ENCODE data around the gene KSR1. TPM values are rescaled to one million over a fixed set of nuclear protein-coding genes. Genes with fewer than 3 reads are reported as not detected.

Gene KSR1
- total RNA-seq, 1 experiment from 2014 or later: 41.7 TPM

- Histone ChIP-seq H3K9me3 (ENCODE audit: low read depth, low read length, poor library complexity, severe bottlenecking) (no peaks in the 10 kb centered on the region), H3K4me3 (ENCODE audit: low read depth, low read length, poor library complexity, severe bottlenecking) (no peak overlapping the region), H3K27me3 (replicated peaks; ENCODE audit: insufficient read depth, low read depth, low read length, poor library complexity) (no peaks in the 10 kb centered on the region), H3K36me3 (ENCODE audit: insufficient read depth, low read length, poor library complexity, severe bottlenecking) (no peaks in the 10 kb centered on the region), H3K27ac (ENCODE audit: low read depth, low read length, poor library complexity, severe bottlenecking) (no peak overlapping the region), H3K4me1 (ENCODE audit: insufficient read depth, low read length, poor library complexity, severe bottlenecking) (no peaks in the 10 kb centered on the region)
- TF ChIP-seq EZH2 (IDR thresholded peaks at IDR 0.05; ENCODE audit: borderline replicate concordance, low read depth, low read length, poor library complexity, severe bottlenecking): no peak
- TF ChIP-seq CTCF (conservative IDR thresholded peaks at IDR 0.05; ENCODE audit: low read depth, low read length): no peak
- no peak for DNase-seq (ENCODE audit: low spot score)
- ChIA-PET CTCF (no interaction called here), POLR2A (ENCODE audit: low non-redundant PET) (no interaction called here)
- intact Hi-C loops (cut with micrococcal nuclease; ENCODE audit: unreplicated experiment): no loop called here
- no TSS peak for BruUV-seq (replicated peaks)
Measured at GRCh38 chr17:27659683-27660082, 203.4 kb downstream of the KSR1 start.

GRCh38 chr17:27660436-27660835 is 204.2 kb downstream of the KSR1 start:
- Histone ChIP-seq H3K36me3 (ENCODE audit: insufficient read depth, low read length, poor library complexity, severe bottlenecking) (no peaks in the 10 kb centered on the region), H3K27ac (ENCODE audit: low read depth, low read length, poor library complexity, severe bottlenecking) (no peak overlapping the region), H3K4me1 (ENCODE audit: insufficient read depth, low read length, poor library complexity, severe bottlenecking) (no peaks in the 10 kb centered on the region), H3K27me3 (replicated peaks; ENCODE audit: insufficient read depth, low read depth, low read length, poor library complexity) (no peaks in the 10 kb centered on the region), H3K9me3 (ENCODE audit: low read depth, low read length, poor library complexity, severe bottlenecking) (no peaks in the 10 kb centered on the region), H3K4me3 (ENCODE audit: low read depth, low read length, poor library complexity, severe bottlenecking) (no peak overlapping the region)
- no peak for DNase-seq (ENCODE audit: low spot score)
- ChIA-PET POLR2A (ENCODE audit: low non-redundant PET) (no interaction called here), CTCF (no interaction called here)
- no TSS peak for BruUV-seq (replicated peaks)
- intact Hi-C loops (cut with micrococcal nuclease; ENCODE audit: unreplicated experiment): no loop called here
- TF ChIP-seq EZH2 (IDR thresholded peaks at IDR 0.05; ENCODE audit: borderline replicate concordance, low read depth, low read length, poor library complexity, severe bottlenecking) (no peak), CTCF (conservative IDR thresholded peaks at IDR 0.05; ENCODE audit: low read depth, low read length) (no peak)

GRCh38 chr17:27663936-27664605 is 207.8 kb downstream of the KSR1 start:
- intact Hi-C loops (cut with micrococcal nuclease; ENCODE audit: unreplicated experiment): no loop called here
- CTCF ChIA-PET: no interaction called here
- no TSS peak for BruUV-seq (replicated peaks)
- Histone ChIP-seq H3K9me3 (ENCODE audit: low read depth, low read length, poor library complexity, severe bottlenecking) (no peaks in the 10 kb centered on the region), H3K4me3 (ENCODE audit: low read depth, low read length, poor library complexity, severe bottlenecking) (no peak overlapping the region), H3K27me3 (replicated peaks; ENCODE audit: insufficient read depth, low read depth, low read length, poor library complexity) (no peaks in the 10 kb centered on the region), H3K36me3 (ENCODE audit: insufficient read depth, low read length, poor library complexity, severe bottlenecking) (no peaks in the 10 kb centered on the region), H3K4me1 (ENCODE audit: insufficient read depth, low read length, poor library complexity, severe bottlenecking) (no peaks in the 10 kb centered on the region), H3K27ac (ENCODE audit: low read depth, low read length, poor library complexity, severe bottlenecking) (no peak overlapping the region)
- no peak for DNase-seq (ENCODE audit: low spot score)
- POLR2A ChIA-PET (ENCODE audit: low non-redundant PET): no interaction called here
- TF ChIP-seq CTCF (conservative IDR thresholded peaks at IDR 0.05; ENCODE audit: low read depth, low read length): no peak
- TF ChIP-seq EZH2 (IDR thresholded peaks at IDR 0.05; ENCODE audit: borderline replicate concordance, low read depth, low read length, poor library complexity, severe bottlenecking): no peak
